ENCODE results near the gene PCDHB5.

GRCh38 chr5:141149812-141150211 lies 14.8 kb downstream of the PCDHB5 start, which contains the start of gene PCDHB6:
- TF ChIP-seq POLR2A (IDR thresholded peaks at IDR 0.05) (no peak), POLR2AphosphoS5 (IDR thresholded peaks at IDR 0.05) (no peak), CTCF (IDR thresholded peaks at IDR 0.05) (no peak)

All from breast epithelium (tissue), 3 donors.